NCI-H2196 (cell line): ENCODE measurements around the gene HNRNPA3.
"Not testable (repeated sequence)": the region's sequence is repeated elsewhere in the genome, so short reads cannot be mapped to it uniquely, and the experiment has no call there.

Experiments
- DNase-seq: peaks from one replicate; lab custom pipeline; 2025; ENCODE audit not compliant: unreplicated experiment; lab: John Stamatoyannopoulos, UW

Gene HNRNPA3

GRCh38 chr2:177212106-177212890, at the start of gene HNRNPA3:
Gene HNRNPA3 (plus strand): TSS chr2:177212794. CDS start chr2:177212800, 6 bp downstream.
- peak; percentile 99 for DNase-seq

GRCh38 chr2:177164131-177164530, 48.5 kb upstream of the HNRNPA3 start:
- no peak for DNase-seq

GRCh38 chr2:177164584-177165052, 48.0 kb upstream of the HNRNPA3 start:
- peak; percentile 91 for DNase-seq

GRCh38 chr2:177165061-177165583, 47.5 kb upstream of the HNRNPA3 start:
- DNase-seq: peak; percentile 36

GRCh38 chr2:177165721-177166711, 46.6 kb upstream of the HNRNPA3 start:
- no peak for DNase-seq

GRCh38 chr2:177169810-177170514, 42.6 kb upstream of the HNRNPA3 start:
- peak; percentile 86 for DNase-seq

GRCh38 chr2:177171418-177171865, 41.2 kb upstream of the HNRNPA3 start:
- DNase-seq: peak; percentile 29

GRCh38 chr2:177172034-177172880, 40.3 kb upstream of the HNRNPA3 start:
- DNase-seq: no peak

- no peak for DNase-seq
Measured at GRCh38 chr2:177174486-177174885, 38.1 kb upstream of the HNRNPA3 start.

GRCh38 chr2:177175917-177176668, 36.5 kb upstream of the HNRNPA3 start:
- no peak for DNase-seq

- DNase-seq: no peak
Measured at GRCh38 chr2:177178797-177179196, 33.8 kb upstream of the HNRNPA3 start.

- no peak for DNase-seq
Measured at GRCh38 chr2:177179227-177179626, 33.4 kb upstream of the HNRNPA3 start.

GRCh38 chr2:177179671-177180070, 32.9 kb upstream of the HNRNPA3 start:
- DNase-seq: not testable (repeated sequence)

- DNase-seq: no peak
Measured at GRCh38 chr2:177180269-177181000, 32.2 kb upstream of the HNRNPA3 start.

GRCh38 chr2:177183860-177184259, 28.7 kb upstream of the HNRNPA3 start:
- no peak for DNase-seq

- no peak for DNase-seq
Measured at GRCh38 chr2:177184606-177185005, 28.0 kb upstream of the HNRNPA3 start.

- DNase-seq: not testable (repeated sequence)
Measured at GRCh38 chr2:177186038-177186437, 26.6 kb upstream of the HNRNPA3 start.

- DNase-seq: no peak
Measured at GRCh38 chr2:177187631-177188312, 24.8 kb upstream of the HNRNPA3 start.
